HG03095 (cell line): ENCODE data around the gene ATP8A2.
"Not testable (repeated sequence)": the region's sequence is repeated elsewhere in the genome, so short reads cannot be mapped to it uniquely, and the experiment has no call there.

Experiments used
- ATAC-seq: cut with Tn5 transposase; IDR thresholded peaks from one replicate; pipeline ENCODE4 v1.9.1; 2021; ENCODE audit warnings: moderate library complexity; ENCODE audit not compliant: unreplicated experiment

ATP8A2 gene

GRCh38 chr13:26053418-26053980 lies 681.7 kb downstream of the ATP8A2 start:
- no peak for ATAC-seq

GRCh38 chr13:26054896-26055295 lies 683.1 kb downstream of the ATP8A2 start:
- no peak for ATAC-seq

GRCh38 chr13:26058704-26059103 lies 686.9 kb downstream of the ATP8A2 start:
- no peak for ATAC-seq

GRCh38 chr13:26060357-26060756 lies 688.6 kb downstream of the ATP8A2 start:
- no peak for ATAC-seq

- no peak for ATAC-seq
These were observed 689.5 kb downstream of the ATP8A2 start for GRCh38 chr13:26061256-26061655.

GRCh38 chr13:26061947-26062346 lies 690.2 kb downstream of the ATP8A2 start:
- ATAC-seq, result no peak

GRCh38 chr13:26062853-26063444 lies 691.2 kb downstream of the ATP8A2 start:
- no peak for ATAC-seq

GRCh38 chr13:26066492-26066891 lies 694.7 kb downstream of the ATP8A2 start:
- not testable (repeated sequence) for ATAC-seq

GRCh38 chr13:26067601-26068000 lies 695.8 kb downstream of the ATP8A2 start:
- no peak for ATAC-seq

- ATAC-seq, result not testable (repeated sequence)
These were observed 696.6 kb downstream of the ATP8A2 start for GRCh38 chr13:26068372-26068771.

GRCh38 chr13:26069642-26070041 lies 697.9 kb downstream of the ATP8A2 start:
- not testable (repeated sequence) for ATAC-seq

- no peak for ATAC-seq
These were observed 699.9 kb downstream of the ATP8A2 start for GRCh38 chr13:26071691-26072090.

GRCh38 chr13:26072335-26072734 lies 700.6 kb downstream of the ATP8A2 start:
- ATAC-seq, result not testable (repeated sequence)

GRCh38 chr13:26074706-26075105 lies 702.9 kb downstream of the ATP8A2 start:
- no peak for ATAC-seq
